CD14-positive monocyte (primary cell): ENCODE data around the gene LYSMD1. TPM values are rescaled to one million over a fixed set of nuclear protein-coding genes. Genes with fewer than 3 reads are reported as not detected.

Experiments used
- DNase-seq, 3 donors: peaks; one replicate each; pipeline ENCODE4 v3.0.0-alpha.2; 2011 to 2022
- H2AFZ ChIP-seq: 2 replicates; pipeline ENCODE4 v1.6.0; 2012; ENCODE audit warnings: mild to moderate bottlenecking, low read depth, low read length, inconsistent platforms; ENCODE audit not compliant: insufficient read depth, poor library complexity, severe bottlenecking
- H3K27ac ChIP-seq, 2 donors: 1 replicate in 1 of 2; 2 replicates in 1 of 2; pipeline ENCODE4 v1.5.1; 2012 to 2013; ENCODE audit warnings: low read length in 2 of 2, control low read depth in 1 of 2, inconsistent platforms in 1 of 2, low read depth in 1 of 2, mild to moderate bottlenecking in 1 of 2
- H3K27me3 ChIP-seq, 2 donors: one replicate each; pipeline versions ENCODE4 v1.6.0 to v1.6.1; 2011 to 2013; ENCODE audit warnings: low read length in 2 of 2; ENCODE audit not compliant: control insufficient read depth in 2 of 2, insufficient read depth in 2 of 2
- H3K36me3 ChIP-seq, 2 donors: replicated peaks in 1 of 2; 1 replicate in 1 of 2; 2 replicates in 1 of 2; pipeline versions ENCODE4 v1.5.1 to v1.6.1; 2012 to 2013; ENCODE audit warnings: low read length in 2 of 2, control low read depth in 1 of 2, inconsistent platforms in 1 of 2, mild to moderate bottlenecking in 1 of 2; ENCODE audit not compliant: insufficient read depth in 2 of 2, control insufficient read depth in 1 of 2
- H3K4me1 ChIP-seq, 2 donors: 1 replicate in 1 of 2; 2 replicates in 1 of 2; pipeline versions ENCODE4 v1.5.1 to v1.6.1; 2012 to 2013; ENCODE audit warnings: low read length in 2 of 2, control low read depth in 1 of 2, inconsistent platforms in 1 of 2, mild to moderate bottlenecking in 1 of 2, moderate library complexity in 1 of 2; ENCODE audit not compliant: insufficient read depth in 2 of 2, control insufficient read depth in 1 of 2
- H3K4me2 ChIP-seq: replicated peaks from 2 replicates; pipeline ENCODE3; 2012; ENCODE audit warnings: low read length, moderate library complexity, mild to moderate bottlenecking; ENCODE audit not compliant: poor library complexity, severe bottlenecking; ENCODE audit errors: extremely low read depth
- H3K4me3 ChIP-seq, 3 experiments: fragments of 200-600 bp in 1 of 3; sonication (generic) in 1 of 3; replicated peaks in 1 of 3; 1 replicate in 2 of 3; 2 replicates in 1 of 3; pipeline ENCODE4 v1.5.1; 2011 to 2013; ENCODE audit warnings: low read length in 3 of 3, mild to moderate bottlenecking in 3 of 3, control low read depth in 2 of 3, low read depth in 2 of 3, inconsistent platforms in 1 of 3, moderate library complexity in 1 of 3
- H3K79me2 ChIP-seq: 2 replicates; pipeline ENCODE4 v1.6.0; 2012; ENCODE audit warnings: mild to moderate bottlenecking, control low read depth, inconsistent platforms, low read length, moderate library complexity; ENCODE audit not compliant: insufficient read depth
- H3K9ac ChIP-seq: 2 replicates; pipeline ENCODE4 v1.6.0; 2017; ENCODE audit warnings: low read length, mild to moderate bottlenecking; ENCODE audit not compliant: insufficient read depth, poor library complexity, severe bottlenecking
- H3K9me3 ChIP-seq, 2 donors: replicated peaks in 1 of 2; 1 replicate in 1 of 2; 2 replicates in 1 of 2; pipeline versions ENCODE4 v1.5.1 to v1.6.1; 2012 to 2013; ENCODE audit warnings: low read length in 2 of 2, control low read depth in 1 of 2; ENCODE audit not compliant: control insufficient read depth in 1 of 2, insufficient read depth in 1 of 2
- H4K20me1 ChIP-seq: 2 replicates; pipeline ENCODE4 v1.6.0; 2012; ENCODE audit warnings: mild to moderate bottlenecking, low read length, control low read depth, moderate library complexity; ENCODE audit not compliant: insufficient read depth
- H3K27ac Mint-ChIP-seq, 7 donors: one replicate each; pipeline ENCODE4 v1.8.0; 2020; ENCODE audit warnings: mild to moderate bottlenecking in 7 of 7, mixed read lengths in 7 of 7, moderate library complexity in 6 of 7, inconsistent platforms in 2 of 7
- H3K27me3 Mint-ChIP-seq, 3 donors: one replicate each; pipeline ENCODE4 v1.8.0; 2021 to 2022; ENCODE audit warnings: low read depth in 3 of 3, mild to moderate bottlenecking in 3 of 3, mixed read lengths in 3 of 3, moderate library complexity in 3 of 3, inconsistent platforms in 1 of 3
- H3K36me3 Mint-ChIP-seq, 2 donors: one replicate each; pipeline ENCODE4 v1.8.0; 2020; ENCODE audit warnings: mixed read lengths in 2 of 2, inconsistent platforms in 1 of 2, mild to moderate bottlenecking in 1 of 2
- H3K4me1 Mint-ChIP-seq: one replicate; pipeline ENCODE4 v1.8.0; 2020; ENCODE audit warnings: mild to moderate bottlenecking, mixed read lengths
- H3K4me3 Mint-ChIP-seq, 2 donors: one replicate each; pipeline ENCODE4 v1.8.0; 2020; ENCODE audit warnings: mild to moderate bottlenecking in 2 of 2, mixed read lengths in 2 of 2, moderate library complexity in 1 of 2
- H3K9me3 Mint-ChIP-seq, 7 donors: one replicate each; pipeline ENCODE4 v1.8.0; 2020 to 2022; ENCODE audit warnings: mixed read lengths in 7 of 7, mild to moderate bottlenecking in 6 of 7, moderate library complexity in 6 of 7, inconsistent platforms in 2 of 7
- WGBS: methylation state at CpG from one replicate; pipeline ENCODE4 v1.1.5; 2013; ENCODE audit warnings: missing lambda C conversion rate; ENCODE audit not compliant: insufficient coverage; 5-methylcytosine and 5-hydroxymethylcytosine counted together
- intact Hi-C, 2 donors: fragments of 100-400 bp; cut with micrococcal nuclease; formaldehyde crosslinking; loops; one replicate each; pipeline versions ENCODE4 v1.15.0 to v1.15.1; 2023
- polyA plus RNA-seq, 3 donors: library from polyadenylated mRNA; depleted of rRNA in 1 of 3; unstranded in 2 of 3; stranded (reverse) in 1 of 3; fragments of 300-500 nt in 2 of 3; fragments of >200 nt in 1 of 3; fragmentation: Illumina TruSeq in 2 of 3; gene quantifications; 1 replicate in 2 of 3; 2 replicates in 1 of 3; pipeline ENCODE4 v1.2.3, GENCODE V29; 2012 to 2021
- TF ChIP-seq, protein P1 (sequence below): fragments of 200-600 bp; IDR thresholded peaks from one replicate; pipeline ENCODE4 v1.8.0; 2022; ENCODE audit warnings: antibody characterized with exemption, mild to moderate bottlenecking

Gene LYSMD1
- polyA plus RNA-seq, 3 donors, result 0.16 to 0.24 TPM; not detected in 1

DNA sequence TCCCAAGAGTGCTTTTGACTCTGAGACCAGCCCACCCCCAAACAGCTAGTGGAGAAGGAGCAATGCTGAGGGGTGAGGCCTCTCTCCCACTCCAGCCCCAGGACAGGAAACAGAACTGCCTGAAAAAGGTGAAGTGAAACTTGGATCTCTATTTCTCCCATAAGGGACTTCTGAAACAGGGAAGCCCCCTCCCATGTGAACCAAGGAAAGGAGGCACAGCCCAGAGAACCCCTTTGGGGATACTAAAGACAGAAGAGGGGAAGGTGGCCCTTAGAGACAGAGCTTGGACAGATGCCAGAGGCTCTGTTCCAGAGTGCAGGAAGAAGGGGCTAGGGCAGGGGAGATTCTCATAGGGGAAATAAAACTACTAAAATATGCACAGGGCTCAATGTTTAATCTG lies 6.3 kb downstream of the LYSMD1 start:
- H3K9me3 Mint-ChIP-seq, result no peaks in the 10 kb centered on the region
- H3K79me2 ChIP-seq, result peaks cover 69% of the 10 kb centered on the region
- peaks cover 0 to 6% (median 0%) of the 10 kb centered on the region in 3 donors for H3K27me3 Mint-ChIP-seq
- H3K36me3 Mint-ChIP-seq, result peaks cover 40 to 55% of the 10 kb centered on the region in 2 donors
- peak overlapping the region; percentile 60 to 79 for H3K27ac ChIP-seq
- H3K4me2 ChIP-seq, result peak overlapping the region; percentile 88
- no peak overlapping the region for H2AFZ ChIP-seq
- H3K9me3 ChIP-seq, result no peaks in the 10 kb centered on the region
- H3K27ac Mint-ChIP-seq, result peak overlapping the region; percentile 86 to 96 (median 92)
- H3K4me3 Mint-ChIP-seq, result peak overlapping the region; percentile 80 to 98
- peak overlapping the region; percentile 2 to 91 (median 74) for H3K4me3 ChIP-seq
- no peaks in the 10 kb centered on the region for H3K27me3 ChIP-seq
- peaks cover 22 to 53% of the 10 kb centered on the region in 2 donors for H3K36me3 ChIP-seq
- peak overlapping the region; percentile 39 for H3K9ac ChIP-seq
- H3K4me1 ChIP-seq, result peaks cover 54 to 65% of the 10 kb centered on the region in 2 donors
- DNase-seq, result peak in 2 of 3 donors; percentile 59 to 79
- intact Hi-C loops, result loop anchor here in 1 of 2 donors (5.0 kb wide), 2 partner anchors 132 to 397 kb away; no protein-coding TSS in a partner anchor
- peaks cover 78% of the 10 kb centered on the region for H4K20me1 ChIP-seq
- H3K4me1 Mint-ChIP-seq, result peaks cover 65% of the 10 kb centered on the region
- TF ChIP-seq, protein P1, sequence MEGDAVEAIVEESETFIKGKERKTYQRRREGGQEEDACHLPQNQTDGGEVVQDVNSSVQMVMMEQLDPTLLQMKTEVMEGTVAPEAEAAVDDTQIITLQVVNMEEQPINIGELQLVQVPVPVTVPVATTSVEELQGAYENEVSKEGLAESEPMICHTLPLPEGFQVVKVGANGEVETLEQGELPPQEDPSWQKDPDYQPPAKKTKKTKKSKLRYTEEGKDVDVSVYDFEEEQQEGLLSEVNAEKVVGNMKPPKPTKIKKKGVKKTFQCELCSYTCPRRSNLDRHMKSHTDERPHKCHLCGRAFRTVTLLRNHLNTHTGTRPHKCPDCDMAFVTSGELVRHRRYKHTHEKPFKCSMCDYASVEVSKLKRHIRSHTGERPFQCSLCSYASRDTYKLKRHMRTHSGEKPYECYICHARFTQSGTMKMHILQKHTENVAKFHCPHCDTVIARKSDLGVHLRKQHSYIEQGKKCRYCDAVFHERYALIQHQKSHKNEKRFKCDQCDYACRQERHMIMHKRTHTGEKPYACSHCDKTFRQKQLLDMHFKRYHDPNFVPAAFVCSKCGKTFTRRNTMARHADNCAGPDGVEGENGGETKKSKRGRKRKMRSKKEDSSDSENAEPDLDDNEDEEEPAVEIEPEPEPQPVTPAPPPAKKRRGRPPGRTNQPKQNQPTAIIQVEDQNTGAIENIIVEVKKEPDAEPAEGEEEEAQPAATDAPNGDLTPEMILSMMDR, result no peak

DNA sequence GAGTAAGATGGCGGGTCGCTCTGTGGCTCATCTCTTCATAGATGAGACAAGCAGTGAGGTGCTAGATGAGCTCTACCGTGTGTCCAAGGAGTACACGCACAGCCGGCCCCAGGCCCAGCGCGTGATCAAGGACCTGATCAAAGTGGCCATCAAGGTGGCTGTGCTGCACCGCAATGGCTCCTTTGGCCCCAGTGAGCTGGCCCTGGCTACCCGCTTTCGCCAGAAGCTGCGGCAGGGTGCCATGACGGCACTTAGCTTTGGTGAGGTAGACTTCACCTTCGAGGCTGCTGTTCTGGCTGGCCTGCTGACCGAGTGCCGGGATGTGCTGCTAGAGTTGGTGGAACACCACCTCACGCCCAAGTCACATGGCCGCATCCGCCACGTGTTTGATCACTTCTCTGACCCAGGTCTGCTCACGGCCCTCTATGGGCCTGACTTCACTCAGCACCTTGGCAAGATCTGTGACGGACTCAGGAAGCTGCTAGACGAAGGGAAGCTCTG lies 6.9 kb downstream of the LYSMD1 start:
- intact Hi-C loops, result loop anchor here in 1 of 2 donors (5.0 kb wide), 2 partner anchors 132 to 396 kb away; no protein-coding TSS in a partner anchor
- Histone ChIP-seq H3K27me3 (no peaks in the 10 kb centered on the region), H3K9ac (peak overlapping the region; percentile 52), H2AFZ (no peak overlapping the region), H3K9me3 (no peaks in the 10 kb centered on the region), H4K20me1 (peaks cover 72% of the 10 kb centered on the region), H3K27ac (peak overlapping the region; percentile 60 to 79), H3K4me3 (peak overlapping the region; percentile 74 to 91 (median 91)), H3K36me3 (peaks cover 17 to 48% of the 10 kb centered on the region in 2 donors), H3K4me2 (peak overlapping the region; percentile 88), H3K79me2 (peaks cover 69% of the 10 kb centered on the region), H3K4me1 (peaks cover 54 to 65% of the 10 kb centered on the region in 2 donors)
- peak in 1 of 3 donors; percentile 34 for DNase-seq
- Mint-ChIP-seq H3K4me3 (peak overlapping the region; percentile 98), H3K36me3 (peaks cover 36 to 50% of the 10 kb centered on the region in 2 donors), H3K4me1 (peaks cover 62% of the 10 kb centered on the region), H3K9me3 (no peaks in the 10 kb centered on the region), H3K27ac (peak overlapping the region; percentile 86 to 96 (median 92)), H3K27me3 (peaks cover 0 to 7% (median 0%) of the 10 kb centered on the region in 3 donors)
- TF ChIP-seq, protein P1, result no peak
- WGBS, result 69% methylated on average over 21 of the region's 22 CpGs
